PC-3 (cell line): ENCODE measurements around the gene INSYN2A. TPM values are rescaled to one million over a fixed set of nuclear protein-coding genes. Genes with fewer than 3 reads are reported as not detected.

Experiments
- ATAC-seq: fragments of 200-7000 bp; cut with Tn5 transposase; 2 replicates; pipeline ENCODE4 v1.9.1; 2020; ENCODE audit warnings: mild to moderate bottlenecking, moderate library complexity
- BruUV-seq: library from RNA; stranded (reverse); fragments of 400-500 nt; replicated peaks from 2 replicates; lab custom pipeline; 2021; lab: Mats Ljungman, UMichigan
- CTCF ChIA-PET: fragments of 300-600 bp; sonication (Branson Sonifier 250); formaldehyde crosslinking; loops from one replicate; lab custom pipeline; 2022; ENCODE audit warnings: antibody characterized with exemption; lab: Charles Lee
- POLR2A ChIA-PET: fragments of 300-600 bp; sonication (Branson Sonifier 250); formaldehyde crosslinking; loops from one replicate; lab custom pipeline; 2022; ENCODE audit warnings: antibody characterized with exemption; ENCODE audit not compliant: unreplicated experiment; lab: Charles Lee
- DNase-seq: peaks from one replicate; pipeline ENCODE4 v3.0.0-alpha.2; 2015
- H2AFZ ChIP-seq: fragments of 300-600 bp; sonication (generic); 2 replicates; pipeline ENCODE4 v1.6.0; 2016; ENCODE audit warnings: antibody characterized with exemption, low read length
- H3F3A ChIP-seq: fragments of 300-600 bp; sonication (generic); one replicate; pipeline ENCODE4 v1.6.0; 2017; ENCODE audit warnings: antibody characterized with exemption, low read length, control low read depth, mild to moderate bottlenecking; ENCODE audit not compliant: unreplicated experiment
- H3K27ac ChIP-seq: fragments of 300-600 bp; sonication (generic); 2 replicates; pipeline ENCODE4 v1.5.1; 2016; ENCODE audit warnings: mild to moderate bottlenecking, low read length
- H3K27me3 ChIP-seq: fragments of 300-600 bp; sonication (generic); 2 replicates; pipeline ENCODE4 v1.6.1; 2016; ENCODE audit warnings: low read length, mixed read lengths
- H3K36me3 ChIP-seq: fragments of 300-600 bp; sonication (generic); 2 replicates; pipeline ENCODE4 v1.6.1; 2016; ENCODE audit warnings: low read depth, mixed run types, low read length, mixed read lengths
- H3K4me1 ChIP-seq: fragments of 300-600 bp; sonication (generic); 2 replicates; pipeline ENCODE4 v1.5.1; 2016; ENCODE audit warnings: low read length; ENCODE audit not compliant: insufficient read depth
- H3K4me2 ChIP-seq: fragments of 300-600 bp; sonication (generic); 2 replicates; pipeline ENCODE4 v1.6.0; 2016; ENCODE audit warnings: low read length
- H3K4me3 ChIP-seq: fragments of 300-600 bp; sonication (generic); 2 replicates; pipeline ENCODE4 v1.5.1; 2016; ENCODE audit warnings: mild to moderate bottlenecking, low read length, mixed read lengths
- H3K79me2 ChIP-seq: fragments of 300-600 bp; sonication (generic); 2 replicates; pipeline ENCODE4 v1.6.1; 2017; ENCODE audit warnings: low read length, mixed read lengths
- H3K9ac ChIP-seq: fragments of 300-600 bp; sonication (generic); 2 replicates; pipeline ENCODE4 v1.6.0; 2016; ENCODE audit warnings: mild to moderate bottlenecking, low read length
- H3K9me2 ChIP-seq: fragments of 300-600 bp; sonication (generic); replicated peaks from 2 replicates; pipeline ENCODE4 v1.6.1; 2016; ENCODE audit warnings: mixed run types, low read length, mixed read lengths
- H3K9me3 ChIP-seq: fragments of 300-600 bp; sonication (generic); 2 replicates; pipeline ENCODE4 v1.6.1; 2016; ENCODE audit warnings: low read length, mixed read lengths
- H4K20me1 ChIP-seq: fragments of 300-600 bp; sonication (generic); 2 replicates; pipeline ENCODE4 v1.6.1; 2016; ENCODE audit warnings: low read length, mixed read lengths
- CTCF ChIP-seq: fragments of 300-600 bp; sonication (generic); conservative IDR thresholded peaks from 2 replicates; pipeline ENCODE4 v1.5.1; 2017; ENCODE audit warnings: antibody characterized with exemption, low read depth, mild to moderate bottlenecking, low read length
- EZH2 ChIP-seq: fragments of 300-600 bp; sonication (generic); IDR thresholded peaks from one replicate; pipeline ENCODE4 v1.6.1; 2017; ENCODE audit warnings: antibody characterized with exemption, mild to moderate bottlenecking, low read length; ENCODE audit not compliant: unreplicated experiment
- EZH2phosphoT487 ChIP-seq: fragments of 300-600 bp; sonication (generic); IDR thresholded peaks from 2 replicates; pipeline ENCODE4 v1.6.1; 2018; ENCODE audit warnings: mild to moderate bottlenecking, antibody characterized with exemption, low read length, borderline replicate concordance
- intact Hi-C: fragments of 100-400 bp; cut with micrococcal nuclease; formaldehyde crosslinking; loops from 2 replicates; pipeline ENCODE4 v1.9.0; 2023
- total RNA-seq: library from RNA; depleted of rRNA; stranded (reverse); fragments of >200 nt; gene quantifications from 2 replicates; pipeline ENCODE4 v1.2.3, GENCODE V29; 2014

INSYN2A gene
- total RNA-seq, 1 experiment from 2014 or later, result not detected

DNA sequence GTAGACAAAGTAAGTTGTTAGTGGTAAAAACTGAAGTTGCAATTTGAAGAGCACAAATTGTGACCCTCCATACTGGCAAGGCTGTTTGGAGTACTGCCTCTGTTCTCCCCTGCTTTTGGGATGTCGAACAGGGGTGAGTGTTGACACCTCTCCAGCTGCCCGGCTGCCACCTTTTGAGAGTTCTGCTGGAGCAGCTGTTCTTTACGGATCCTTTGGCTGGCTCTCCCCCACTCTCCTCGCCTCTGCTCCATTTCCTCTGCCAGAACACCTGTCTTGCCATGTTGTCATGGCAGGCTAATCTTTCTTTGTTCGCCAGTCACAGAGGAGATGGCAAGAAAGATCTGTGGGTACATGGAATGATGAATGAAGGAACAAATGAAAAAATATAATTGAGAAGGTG, 34.9 kb downstream of the INSYN2A start:
- intact Hi-C loops, result no loop called here
- Histone ChIP-seq H3K27ac (no peak overlapping the region), H3K4me1 (no peaks in the 10 kb centered on the region), H4K20me1 (no peaks in the 10 kb centered on the region), H3K79me2 (no peaks in the 10 kb centered on the region), H3K27me3 (no peaks in the 10 kb centered on the region), H2AFZ (no peak overlapping the region), H3K9me3 (no peaks in the 10 kb centered on the region), H3K36me3 (no peaks in the 10 kb centered on the region), H3K9me2 (no peaks in the 10 kb centered on the region), H3K4me2 (no peak overlapping the region), H3K9ac (no peak overlapping the region), H3K4me3 (no peak overlapping the region), H3F3A (no peaks in the 10 kb centered on the region)
- CTCF ChIA-PET, result no interaction called here
- TF ChIP-seq EZH2phosphoT487 (no peak), EZH2 (no peak), CTCF (no peak)
- POLR2A ChIA-PET, result no interaction called here
- no peak for ATAC-seq
- BruUV-seq, result no TSS peak
- no peak for DNase-seq

GRCh38 chr10:127159648-127160245, 36.6 kb downstream of the INSYN2A start:
- BruUV-seq, result no TSS peak
- Histone ChIP-seq H3K4me2 (no peak overlapping the region), H3F3A (no peaks in the 10 kb centered on the region), H3K36me3 (no peaks in the 10 kb centered on the region), H3K27me3 (no peaks in the 10 kb centered on the region), H4K20me1 (no peaks in the 10 kb centered on the region), H3K9me3 (no peaks in the 10 kb centered on the region), H2AFZ (no peak overlapping the region), H3K27ac (no peak overlapping the region), H3K4me1 (no peaks in the 10 kb centered on the region), H3K9ac (no peak overlapping the region), H3K9me2 (no peaks in the 10 kb centered on the region), H3K4me3 (no peak overlapping the region), H3K79me2 (no peaks in the 10 kb centered on the region)
- DNase-seq, result no peak
- TF ChIP-seq EZH2phosphoT487, result no peak
- TF ChIP-seq EZH2, result no peak
- no peak for TF ChIP-seq CTCF
- ChIA-PET CTCF (no interaction called here), POLR2A (no interaction called here)
- ATAC-seq, result no peak
- intact Hi-C loops, result no loop called here

GRCh38 chr10:127158662-127159061, 37.7 kb downstream of the INSYN2A start:
- H3F3A ChIP-seq, result no peaks in the 10 kb centered on the region
- no peak overlapping the region for H3K27ac ChIP-seq
- no peaks in the 10 kb centered on the region for H3K9me3 ChIP-seq
- no peaks in the 10 kb centered on the region for H3K9me2 ChIP-seq
- H3K4me2 ChIP-seq, result no peak overlapping the region
- TF ChIP-seq CTCF (no peak), EZH2 (no peak), EZH2phosphoT487 (no peak)
- no peak for DNase-seq
- BruUV-seq, result no TSS peak
- intact Hi-C loops, result no loop called here
- no peaks in the 10 kb centered on the region for H3K36me3 ChIP-seq
- H3K79me2 ChIP-seq, result no peaks in the 10 kb centered on the region
- H3K9ac ChIP-seq, result no peak overlapping the region
- no peaks in the 10 kb centered on the region for H4K20me1 ChIP-seq
- no peak overlapping the region for H2AFZ ChIP-seq
- no peak overlapping the region for H3K4me3 ChIP-seq
- ATAC-seq, result no peak
- H3K27me3 ChIP-seq, result no peaks in the 10 kb centered on the region
- H3K4me1 ChIP-seq, result no peaks in the 10 kb centered on the region
- ChIA-PET CTCF (no interaction called here), POLR2A (no interaction called here)
